ENCODE measurements around the gene SLCO4A1.

Gene SLCO4A1

GRCh38 chr20:62606551-62607201, 35.6 kb upstream of the SLCO4A1 start:
- no peak for DNase-seq (ENCODE audit: low read depth)

DNA sequence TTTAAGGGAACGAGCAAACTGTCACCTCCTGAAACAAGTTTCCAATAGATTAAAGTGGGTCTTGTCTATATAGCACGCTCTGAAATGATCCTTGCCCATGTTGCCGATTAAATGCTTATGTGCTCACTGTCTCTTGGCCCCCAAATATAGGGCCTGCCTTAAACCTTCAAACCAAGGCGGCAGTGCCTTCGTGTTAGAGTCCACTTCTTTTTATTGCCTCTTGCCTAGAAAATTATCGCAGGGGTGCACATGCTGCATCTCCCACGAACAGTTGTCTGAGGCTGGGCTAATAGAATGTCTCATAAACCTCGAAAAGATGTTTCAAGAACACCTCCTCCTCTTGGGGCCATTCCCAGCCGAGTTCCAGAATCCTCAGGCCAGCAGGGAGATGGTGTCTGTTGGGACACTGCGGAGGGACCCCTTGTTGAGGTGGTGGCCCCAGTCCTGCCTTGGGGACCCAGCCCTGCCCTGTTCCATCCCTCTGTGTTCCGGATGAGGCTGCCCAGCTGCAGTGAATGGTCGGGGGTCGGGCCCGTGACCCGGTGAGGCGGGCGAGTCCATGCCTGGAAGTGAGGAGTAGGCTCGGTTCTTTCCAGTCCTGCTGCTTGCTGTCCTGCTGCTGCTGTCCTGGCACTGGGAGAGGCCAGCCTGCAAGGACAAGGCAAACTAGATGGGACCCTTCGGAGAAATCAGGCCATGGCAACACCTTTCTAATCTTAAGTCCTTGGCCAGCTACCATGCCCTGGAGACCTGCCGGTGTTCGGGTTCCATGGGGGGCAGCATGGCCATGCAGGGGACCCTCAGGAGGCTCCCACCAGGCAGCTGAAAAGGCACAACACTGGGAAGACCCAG, 34.7 kb upstream of the SLCO4A1 start:
- DNase-seq (ENCODE audit: low read depth), result no peak

DNA sequence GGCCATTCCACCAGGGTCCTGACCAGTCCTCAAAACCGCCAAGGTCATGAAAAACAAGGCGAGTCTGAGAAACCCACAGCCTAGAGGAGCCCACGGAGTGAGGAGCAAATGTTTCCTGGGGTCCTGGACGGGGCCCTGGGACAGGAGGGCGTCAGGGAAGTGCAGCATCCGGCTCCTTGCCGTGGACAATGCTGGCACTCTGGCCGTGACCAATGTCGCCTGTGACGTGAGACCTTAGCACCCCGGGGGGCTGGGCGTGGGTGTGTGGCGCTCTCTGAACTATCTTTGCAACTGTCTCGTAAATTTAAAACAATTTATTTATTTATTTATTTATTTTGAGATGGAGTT, 34.1 kb upstream of the SLCO4A1 start:
- DNase-seq (ENCODE audit: low read depth), result no peak

GRCh38 chr20:62609279-62609720, 33.0 kb upstream of the SLCO4A1 start:
- no peak for DNase-seq (ENCODE audit: low read depth)

DNA sequence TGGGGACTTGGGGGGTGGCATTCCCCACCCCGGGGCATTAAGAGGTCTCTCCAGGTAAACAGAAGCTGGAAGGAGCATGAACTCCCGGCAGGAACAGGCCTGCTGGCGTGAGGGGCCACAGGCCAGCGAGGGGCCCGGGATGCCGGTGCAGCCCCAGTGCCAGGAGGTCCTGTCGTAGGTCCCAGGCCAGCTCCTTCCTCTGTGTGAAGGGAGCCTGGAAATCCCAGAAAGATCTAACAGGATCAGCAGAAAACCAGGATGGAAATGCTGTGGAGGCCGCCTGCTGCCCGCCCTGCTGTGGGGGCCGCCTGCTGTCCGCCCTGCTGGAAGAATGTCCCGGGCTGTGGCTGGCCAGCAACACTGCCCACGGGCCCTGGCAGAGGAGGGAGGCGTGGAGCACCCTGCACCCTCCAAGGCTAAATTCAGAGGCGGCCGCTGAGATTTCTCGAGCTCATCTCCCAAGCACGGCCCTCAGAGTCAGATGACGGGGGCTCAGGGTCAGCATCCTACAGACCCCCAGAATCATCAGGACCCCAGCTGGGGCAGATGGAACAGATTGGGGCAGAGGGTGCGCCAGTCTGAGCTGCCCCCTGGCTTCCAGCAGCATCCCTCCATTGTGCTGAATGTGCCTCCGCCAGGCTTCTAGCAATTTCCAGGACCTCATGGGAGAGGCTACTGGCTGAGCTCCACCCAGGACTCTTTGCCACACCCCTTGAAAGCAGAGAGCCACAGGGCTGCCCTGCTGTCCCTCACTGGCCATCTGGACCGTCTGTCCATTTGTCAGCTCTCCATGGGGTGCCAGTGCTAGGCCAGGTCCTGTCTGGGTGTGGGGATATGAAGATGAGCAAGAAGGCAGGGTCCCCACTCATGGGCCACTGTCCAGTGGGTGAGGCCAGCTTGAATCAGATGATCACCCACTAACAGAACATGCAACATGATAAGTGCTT, 32.2 kb upstream of the SLCO4A1 start:
- DNase-seq (ENCODE audit: low read depth), result no peak

DNA sequence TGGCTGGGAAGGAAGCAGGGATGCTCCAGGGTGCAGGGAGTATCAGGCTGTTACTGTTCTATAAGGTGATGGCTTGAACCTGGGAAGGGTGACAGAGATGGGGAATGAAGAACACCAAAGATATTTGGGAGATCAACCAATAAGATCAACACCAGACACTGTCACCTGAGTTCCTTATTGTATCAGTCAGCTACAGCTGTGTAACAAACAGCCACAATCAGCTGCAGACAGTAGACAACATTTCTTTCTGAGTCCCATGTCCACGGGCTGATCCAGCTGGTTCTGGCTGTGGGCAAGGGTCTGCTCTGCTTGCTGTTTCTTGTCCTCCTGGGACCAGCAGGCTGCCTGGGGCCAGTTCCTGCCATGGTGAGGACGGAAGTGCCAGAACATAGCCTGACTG, 31.3 kb upstream of the SLCO4A1 start:
- no peak for DNase-seq (ENCODE audit: low read depth)

- no peak for DNase-seq (ENCODE audit: low read depth)
Observed at GRCh38 chr20:62611819-62612218, 30.5 kb upstream of the SLCO4A1 start.

GRCh38 chr20:62614085-62614960, 28.0 kb upstream of the SLCO4A1 start:
- no peak for DNase-seq (ENCODE audit: low read depth)

GRCh38 chr20:62614961-62615680, 27.2 kb upstream of the SLCO4A1 start:
- DNase-seq (ENCODE audit: low read depth), result no peak

DNA sequence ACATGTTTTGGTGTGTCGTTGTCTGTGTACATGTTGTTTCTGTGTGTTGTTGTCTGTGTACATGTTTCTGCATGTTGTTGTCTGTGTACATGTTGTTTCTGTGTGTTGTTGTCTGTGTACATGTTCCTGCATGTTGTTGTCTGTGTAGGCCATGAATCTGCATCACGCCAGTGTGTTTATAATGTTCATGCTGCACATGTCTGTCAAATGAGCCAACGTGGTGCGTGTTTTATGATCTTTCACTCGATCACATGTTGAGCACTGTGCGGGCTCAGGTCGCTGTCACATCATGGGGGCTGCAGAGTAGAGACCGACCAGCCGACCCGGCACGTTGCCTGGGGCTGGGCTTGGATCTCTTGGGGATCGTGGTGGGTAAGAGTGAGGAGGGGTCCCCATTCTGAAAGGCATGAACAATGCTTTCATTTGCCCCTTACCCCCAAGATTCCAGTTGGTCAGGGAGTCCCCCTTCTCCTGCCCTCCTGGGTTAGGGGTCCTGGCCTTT, 26.5 kb upstream of the SLCO4A1 start:
- DNase-seq (ENCODE audit: low read depth), result no peak

DNA sequence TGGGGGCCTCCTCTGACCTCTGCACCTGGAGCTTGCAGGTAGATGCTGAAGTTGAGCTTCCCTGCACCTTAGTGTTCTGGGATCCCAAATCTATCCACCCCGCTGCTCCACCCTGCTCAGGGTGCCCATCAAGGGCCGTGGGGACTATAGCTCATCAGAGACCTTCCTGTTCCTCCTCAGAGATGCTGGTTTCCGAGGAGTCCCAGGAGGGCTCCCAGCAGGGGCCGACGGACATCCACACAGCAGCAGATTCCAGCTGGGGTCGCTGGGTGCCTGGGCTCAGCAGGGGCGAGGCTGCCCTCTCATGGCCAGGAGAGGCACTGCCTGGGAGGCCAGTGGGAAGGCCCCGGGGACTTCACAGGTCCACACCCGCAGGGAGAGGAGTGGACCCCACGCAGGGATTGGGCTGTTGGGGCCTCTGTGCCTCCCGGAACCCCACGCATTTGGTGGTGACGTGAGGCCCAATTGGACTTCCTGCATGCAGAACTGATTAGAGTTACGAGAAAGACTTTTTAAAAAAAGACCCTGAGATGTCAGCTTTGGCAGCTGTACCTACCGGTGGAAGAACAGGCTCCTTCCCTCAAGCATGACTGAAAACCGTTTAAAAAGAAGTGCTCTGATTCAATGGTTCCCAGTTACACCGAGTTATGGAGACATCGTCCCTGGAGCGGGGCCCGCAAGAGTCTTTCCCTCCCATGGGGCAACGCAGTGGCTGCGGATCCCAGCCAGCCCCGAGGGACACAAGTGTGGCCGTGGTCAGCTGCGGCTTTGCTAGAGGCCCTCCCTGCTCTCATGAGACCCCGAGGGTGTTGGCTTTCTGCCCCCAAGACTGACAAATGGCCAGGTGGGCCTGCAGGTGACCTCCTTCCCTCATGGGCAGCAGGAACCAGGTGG, 25.3 kb upstream of the SLCO4A1 start:
- DNase-seq (ENCODE audit: low read depth), result peak; percentile 37

DNA sequence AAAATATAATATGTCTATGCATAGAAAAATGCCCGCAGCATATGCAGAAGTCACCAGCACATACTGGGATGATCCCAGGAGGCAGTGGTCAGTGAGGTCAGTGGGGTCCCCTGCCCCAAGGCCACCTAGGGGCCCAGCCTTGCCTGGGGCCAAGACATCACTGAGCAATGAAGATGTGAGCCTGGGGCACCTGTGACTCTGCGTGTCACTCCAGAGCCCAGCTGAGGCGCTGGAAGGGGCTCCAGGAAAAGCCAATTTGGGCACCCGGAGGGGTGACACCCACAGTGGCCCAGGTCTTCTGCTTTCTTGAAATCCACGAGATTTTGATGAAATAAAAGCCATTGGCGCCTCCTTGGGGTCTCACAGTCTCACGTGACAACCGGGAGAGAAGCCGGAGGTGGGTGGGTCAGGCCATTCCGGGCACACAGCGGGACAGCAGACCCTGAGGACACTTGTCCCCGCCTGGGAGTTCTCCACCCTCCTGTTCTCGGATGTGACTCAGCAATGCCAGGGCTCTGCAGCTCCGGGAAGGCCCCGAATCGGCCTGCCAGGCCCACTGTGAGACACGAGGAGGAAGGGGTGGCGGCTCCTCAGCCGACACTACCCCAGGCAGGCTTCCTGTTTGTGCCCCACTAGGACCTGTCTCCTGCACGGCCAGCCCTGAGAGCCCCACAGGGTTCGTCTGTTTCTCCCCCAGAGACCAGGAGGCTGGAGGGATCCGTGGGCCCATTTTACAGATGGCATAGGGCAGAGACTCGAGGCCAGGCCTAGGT, 24.4 kb upstream of the SLCO4A1 start:
- DNase-seq (ENCODE audit: low read depth), result peak; percentile 37

- no peak for DNase-seq (ENCODE audit: low read depth)
Observed at GRCh38 chr20:62618611-62619529, 23.4 kb upstream of the SLCO4A1 start.

DNA sequence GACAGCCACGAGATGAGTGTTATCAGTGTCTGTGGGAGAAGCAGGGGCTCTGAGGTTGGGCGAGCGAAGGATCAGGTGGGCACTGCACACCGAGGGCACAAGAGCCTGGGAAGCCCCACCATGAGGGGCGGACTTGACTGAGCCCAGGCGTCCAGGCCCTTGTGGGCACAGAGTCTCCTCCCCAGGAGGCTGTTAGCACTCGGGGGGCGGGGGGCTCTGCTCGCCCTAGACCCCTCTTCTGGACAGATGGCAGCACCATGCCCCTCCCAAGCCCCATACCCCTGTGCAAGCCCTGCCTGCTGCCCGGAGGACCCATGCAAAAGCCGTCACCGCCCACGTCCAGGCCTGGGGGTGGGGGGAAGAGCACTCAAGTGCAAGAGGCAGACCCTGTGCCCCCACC, 21.7 kb upstream of the SLCO4A1 start:
- no peak for DNase-seq (ENCODE audit: low read depth)

DNA sequence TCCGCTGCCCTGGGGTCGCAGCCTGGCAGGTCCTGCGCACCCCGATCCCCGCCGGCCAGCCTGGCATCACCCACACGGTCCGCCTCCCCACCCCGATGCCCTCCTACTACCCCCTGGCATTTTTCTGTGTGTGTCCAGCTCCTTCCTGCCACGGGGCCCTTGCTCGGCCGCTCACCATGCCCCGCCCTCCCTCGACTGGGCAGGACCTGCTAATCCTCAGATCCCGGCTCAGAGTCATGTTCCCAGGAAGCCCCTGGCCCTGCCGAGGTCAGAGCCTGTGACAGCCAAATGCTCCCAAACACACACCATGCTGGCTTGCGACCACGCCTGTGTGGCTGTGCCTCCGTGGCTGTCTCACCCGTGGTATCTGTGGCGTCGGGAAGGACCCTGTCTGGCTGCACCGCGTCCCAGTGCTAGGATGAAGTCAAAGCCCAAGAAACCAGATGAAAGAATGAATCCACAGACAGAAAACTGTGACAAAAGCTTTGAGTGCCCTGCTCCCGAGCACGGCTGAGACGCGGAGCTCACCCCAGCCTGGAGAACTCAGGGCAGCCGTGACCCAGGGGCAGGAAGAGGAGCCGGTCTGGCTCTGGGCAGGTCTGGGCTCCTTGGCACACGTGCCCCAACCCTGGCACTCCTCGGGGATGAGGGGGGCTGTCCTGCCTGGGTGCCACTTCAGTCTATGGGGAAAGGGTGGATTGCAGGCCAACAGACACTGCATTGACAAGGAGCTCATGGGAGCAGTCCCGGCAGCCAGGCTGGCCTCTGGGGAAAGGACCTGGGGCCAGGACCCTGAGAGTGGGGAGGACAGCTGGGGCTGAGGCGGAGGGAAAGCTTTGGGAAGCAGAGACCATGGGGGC, 20.8 kb upstream of the SLCO4A1 start:
- DNase-seq (ENCODE audit: low read depth), result no peak

GRCh38 chr20:62622178-62622876, 20.0 kb upstream of the SLCO4A1 start:
- DNase-seq (ENCODE audit: low read depth), result no peak
